NK-92 (cell line): ENCODE results near the gene FTCD.
"Not testable (repeated sequence)": the region's sequence is repeated elsewhere in the genome, so short reads cannot be mapped to it uniquely, and the experiment has no call there.

Experiments used
- DNase-seq: peaks from one replicate; lab custom pipeline; 2025; ENCODE audit not compliant: unreplicated experiment; lab: John Stamatoyannopoulos, UW

The FTCD gene, protein sequence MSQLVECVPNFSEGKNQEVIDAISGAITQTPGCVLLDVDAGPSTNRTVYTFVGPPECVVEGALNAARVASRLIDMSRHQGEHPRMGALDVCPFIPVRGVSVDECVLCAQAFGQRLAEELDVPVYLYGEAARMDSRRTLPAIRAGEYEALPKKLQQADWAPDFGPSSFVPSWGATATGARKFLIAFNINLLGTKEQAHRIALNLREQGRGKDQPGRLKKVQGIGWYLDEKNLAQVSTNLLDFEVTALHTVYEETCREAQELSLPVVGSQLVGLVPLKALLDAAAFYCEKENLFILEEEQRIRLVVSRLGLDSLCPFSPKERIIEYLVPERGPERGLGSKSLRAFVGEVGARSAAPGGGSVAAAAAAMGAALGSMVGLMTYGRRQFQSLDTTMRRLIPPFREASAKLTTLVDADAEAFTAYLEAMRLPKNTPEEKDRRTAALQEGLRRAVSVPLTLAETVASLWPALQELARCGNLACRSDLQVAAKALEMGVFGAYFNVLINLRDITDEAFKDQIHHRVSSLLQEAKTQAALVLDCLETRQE

GRCh38 chr21:46155514-46156377 is at the start of gene FTCD:
TSS of gene FTCD (minus strand) at chr21:46155579. CDS start at chr21:46155523, 56 bp downstream.
- DNase-seq, result no peak

- DNase-seq, result no peak
These were observed 49.8 kb upstream of the FTCD start for GRCh38 chr21:46205166-46205565.

DNA sequence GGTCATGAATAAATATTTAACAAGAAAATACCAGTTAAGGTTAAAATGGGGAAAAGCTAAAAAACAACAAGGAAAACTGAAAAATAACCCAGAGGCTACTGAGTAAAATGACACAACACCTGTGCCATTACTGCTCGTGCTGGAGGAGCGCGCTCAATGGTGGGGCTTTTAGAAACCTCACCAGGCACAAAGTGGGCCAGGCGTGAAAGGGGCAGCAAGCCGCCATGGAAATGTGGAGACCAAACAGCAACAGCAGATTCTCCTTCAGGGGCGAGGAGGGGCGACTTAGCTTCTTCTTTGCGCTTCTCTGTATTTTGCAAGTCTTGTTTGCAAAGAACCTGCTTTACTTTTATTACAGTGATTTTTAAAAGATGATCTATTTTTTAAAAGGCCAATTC is 47.8 kb upstream of the FTCD start:
- DNase-seq, result no peak

DNA sequence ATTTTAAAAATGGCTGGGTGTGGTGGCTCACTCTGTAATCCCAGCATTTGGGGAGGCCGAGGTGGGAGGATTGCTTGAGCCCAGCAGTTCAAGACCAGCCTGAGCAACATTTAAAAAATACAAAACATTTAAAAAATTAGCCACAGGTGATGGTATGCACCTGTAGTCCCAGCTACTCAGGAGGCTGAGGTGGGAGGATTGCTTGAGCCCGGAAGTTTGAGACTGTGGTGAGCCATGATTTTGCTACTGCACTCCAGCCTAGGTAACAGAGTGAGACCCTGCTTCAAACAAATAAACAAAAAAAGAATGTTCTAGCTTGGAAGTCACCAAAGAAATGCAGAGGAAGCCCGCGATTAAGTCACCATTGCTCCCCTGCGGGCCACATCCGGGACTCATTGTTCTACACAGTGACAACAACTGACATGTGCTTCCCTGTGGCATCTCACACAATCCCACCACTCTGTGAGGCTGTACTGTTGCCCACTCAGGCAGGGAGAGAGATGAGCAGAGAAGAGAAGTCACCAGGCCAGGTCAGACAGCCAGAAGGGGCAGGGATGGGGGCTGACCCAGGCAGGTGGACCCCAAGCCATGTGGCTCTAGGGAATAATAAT is 47.3 kb upstream of the FTCD start:
- no peak for DNase-seq

GRCh38 chr21:46200877-46201803 is 45.8 kb upstream of the FTCD start:
- not testable (repeated sequence) for DNase-seq

DNA sequence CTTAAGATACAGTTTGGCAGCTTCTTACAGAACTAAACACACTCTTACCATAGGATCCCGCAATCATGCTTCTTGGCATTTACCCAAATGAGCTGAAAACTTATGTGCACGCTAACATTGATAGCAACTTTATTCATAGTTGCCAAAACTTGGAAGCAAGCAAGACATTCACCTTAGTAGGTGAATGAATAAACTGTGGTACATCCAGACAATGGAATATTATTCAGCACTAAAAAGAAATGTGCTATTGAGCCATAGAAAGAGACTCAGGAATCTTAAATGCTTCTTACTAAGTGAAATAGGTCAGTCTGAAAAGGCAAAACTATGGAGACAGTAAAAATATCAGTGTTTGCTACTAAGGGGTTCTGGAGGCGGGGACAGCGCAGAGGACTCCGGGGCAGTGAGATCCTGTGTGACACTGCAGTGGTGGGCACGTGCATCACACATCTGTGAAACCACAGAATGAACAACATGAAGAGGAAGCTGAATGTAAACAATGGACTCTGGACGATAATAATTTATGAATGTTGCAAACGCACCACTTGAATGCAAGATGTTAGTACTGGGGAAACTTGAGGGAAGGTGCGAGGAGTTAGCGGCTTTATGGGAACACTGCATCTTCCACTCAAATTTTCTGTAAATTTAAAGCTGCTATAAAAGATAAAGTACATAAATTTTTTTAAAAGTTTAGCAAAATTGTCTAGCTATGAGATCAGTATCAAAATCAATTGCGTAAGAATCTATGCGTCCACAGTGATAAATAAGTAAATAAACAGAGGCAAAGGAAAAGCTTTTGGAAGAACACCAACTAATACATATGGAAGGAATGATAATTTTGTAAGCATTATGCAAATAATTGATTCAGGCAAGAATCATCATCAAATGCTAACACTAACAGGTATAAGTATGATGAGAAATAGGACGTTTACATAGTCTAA is 44.3 kb upstream of the FTCD start:
- DNase-seq, result no peak

DNA sequence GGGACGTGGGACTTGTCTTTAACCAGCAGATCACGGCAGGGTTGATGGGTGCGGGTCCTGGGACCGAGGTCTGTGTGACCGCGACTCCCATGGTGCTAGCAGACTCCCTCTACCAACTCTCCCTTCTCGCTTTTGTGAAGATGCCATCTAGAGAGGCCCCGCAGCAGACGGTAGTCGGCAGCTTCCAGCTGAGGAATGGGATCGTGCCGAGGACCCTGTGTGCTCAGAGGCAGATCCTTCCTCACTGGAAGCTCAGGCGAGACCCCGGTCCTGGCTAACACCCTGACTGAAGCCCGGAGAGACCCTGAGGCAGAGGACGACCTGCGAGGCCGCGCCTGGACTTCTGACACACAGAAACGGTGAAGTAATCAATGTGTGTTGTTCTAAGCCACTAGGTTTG is 41.4 kb upstream of the FTCD start:
- no peak for DNase-seq

DNA sequence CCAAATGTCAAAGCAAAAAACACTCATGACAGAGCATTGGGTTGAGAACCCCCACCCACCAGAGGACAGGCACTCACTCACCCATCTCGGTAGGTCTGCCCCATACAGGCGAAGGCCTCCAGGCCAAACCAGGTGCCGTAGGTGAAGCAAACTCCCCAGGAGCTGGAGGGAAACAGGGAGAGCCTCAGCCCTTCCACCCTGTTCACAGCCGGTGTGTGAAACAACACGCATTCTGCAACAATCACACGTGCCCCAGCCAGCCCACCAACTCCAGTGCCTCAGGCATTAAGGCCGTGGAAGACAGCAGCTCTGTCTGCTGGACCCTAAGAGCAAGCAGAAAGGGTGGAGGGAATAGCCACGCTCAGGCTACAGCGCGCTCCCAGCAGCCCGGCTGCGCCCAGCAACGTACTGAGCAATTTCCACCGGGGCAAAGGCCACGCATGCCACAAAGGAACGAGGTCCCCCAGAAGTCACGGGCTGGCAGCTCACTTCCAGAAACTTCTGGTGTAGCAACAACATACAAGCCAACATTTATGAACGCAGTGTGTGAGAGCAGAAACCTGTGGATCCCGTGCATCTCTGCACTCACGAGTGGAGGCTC is 40.3 kb upstream of the FTCD start:
- DNase-seq, result no peak

- no peak for DNase-seq
These were observed 39.3 kb upstream of the FTCD start for GRCh38 chr21:46194374-46195334.

- DNase-seq, result no peak
These were observed 38.5 kb upstream of the FTCD start for GRCh38 chr21:46193829-46194373.

GRCh38 chr21:46191686-46192575 is 36.6 kb upstream of the FTCD start:
- no peak for DNase-seq

GRCh38 chr21:46191257-46191685 is 35.9 kb upstream of the FTCD start:
- DNase-seq, result no peak

DNA sequence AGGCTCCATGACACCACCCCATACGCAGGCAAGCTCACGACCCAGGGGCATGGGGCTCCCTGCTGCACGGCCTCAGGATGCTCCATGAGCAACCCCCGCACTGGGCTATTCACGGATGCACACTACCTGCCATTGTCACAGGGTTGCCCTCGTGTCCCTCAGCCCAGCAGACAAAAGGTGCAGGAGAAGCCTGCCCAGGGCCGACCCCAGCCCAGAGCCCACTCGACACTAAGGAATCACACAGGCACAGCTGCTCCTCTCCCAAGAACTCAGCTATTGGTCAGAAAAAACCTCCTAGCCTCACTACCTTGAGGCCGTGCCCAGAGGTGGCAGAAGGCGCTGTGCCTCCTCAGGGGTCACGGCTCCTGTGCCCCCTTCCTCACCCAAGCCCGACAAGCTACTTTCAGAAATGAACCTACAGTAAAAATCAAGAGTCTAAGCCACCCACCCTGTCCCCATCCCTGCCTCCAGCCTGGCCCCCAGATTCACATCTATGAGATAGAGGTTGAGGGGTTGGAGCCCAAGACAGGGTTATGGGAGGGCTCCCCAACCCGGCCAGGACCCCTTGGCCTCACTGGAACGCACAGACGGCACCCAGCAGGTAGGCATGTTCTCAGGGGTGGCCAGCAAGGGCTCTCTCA is 35.2 kb upstream of the FTCD start:
- DNase-seq, result no peak

DNA sequence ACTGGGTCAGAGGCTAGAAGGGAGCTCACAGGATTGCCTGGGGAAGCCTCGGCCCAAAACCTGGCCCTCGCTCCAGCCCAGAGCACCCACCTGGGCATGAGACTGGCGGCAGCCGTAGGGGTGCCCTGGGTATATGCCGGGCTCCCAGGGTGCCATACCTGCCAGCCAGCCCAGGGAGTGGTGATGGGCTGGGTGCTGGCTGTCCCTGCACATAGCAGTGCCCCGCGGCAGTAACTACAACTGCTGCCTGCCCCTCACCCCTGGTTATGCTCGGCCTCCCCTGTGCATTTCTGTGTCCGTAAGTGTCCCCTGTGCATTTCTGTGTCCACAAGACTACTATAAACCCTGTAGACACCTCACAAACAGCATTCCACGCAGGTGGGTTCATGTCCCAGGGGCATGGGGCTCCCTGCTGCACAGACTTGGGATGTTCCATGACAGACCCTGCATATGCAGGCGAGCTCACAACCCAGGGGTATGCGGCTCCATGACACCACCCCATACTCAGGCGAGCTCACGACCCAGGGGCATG is 34.6 kb upstream of the FTCD start:
- no peak for DNase-seq

GRCh38 chr21:46189213-46189958 is 34.0 kb upstream of the FTCD start:
- no peak for DNase-seq
